GM18870 (cell line): ENCODE data around the gene ARHGAP21.

Experiments used
- ATAC-seq: cut with Tn5 transposase; IDR thresholded peaks from one replicate; pipeline ENCODE4 v1.9.1; 2021; ENCODE audit warnings: moderate library complexity; ENCODE audit not compliant: unreplicated experiment

The ARHGAP21 gene

GRCh38 chr10:24544776-24545175, 178.9 kb downstream of the ARHGAP21 start:
- ATAC-seq = no peak

- no peak for ATAC-seq
Measured at GRCh38 chr10:24542314-24543270, 181.1 kb downstream of the ARHGAP21 start.

- ATAC-seq = no peak
Measured at GRCh38 chr10:24541239-24541753, 182.4 kb downstream of the ARHGAP21 start.

- no peak for ATAC-seq
Measured at GRCh38 chr10:24536636-24537035, 187.1 kb downstream of the ARHGAP21 start.

- no peak for ATAC-seq
Measured at GRCh38 chr10:24533981-24534380, 189.7 kb downstream of the ARHGAP21 start.
